ENCODE results near the gene RNF220. TPM values are rescaled to one million over a fixed set of nuclear protein-coding genes. Genes with fewer than 3 reads are reported as not detected.

RNF220 gene
- total RNA-seq, 1 experiment from 2014 or later, result 92.4 TPM

GRCh38 chr1:44620072-44620471 lies 215.0 kb downstream of the RNF220 start:
- intact Hi-C loops (cut with micrococcal nuclease; ENCODE audit: unreplicated experiment), result no loop called here
- peaks cover 2% of the 10 kb centered on the region; the same call in 1 of the 2 replicates for H3K27me3 ChIP-seq (replicated peaks; ENCODE audit: control insufficient read depth, insufficient read depth, low read length)
- Mint-ChIP-seq H3K9me3 (ENCODE audit: unreplicated experiment) (no peaks in the 10 kb centered on the region), H3K36me3 (ENCODE audit: insufficient read depth, unreplicated experiment) (no peaks in the 10 kb centered on the region), H3K4me1 (ENCODE audit: low read depth, unreplicated experiment) (no peaks in the 10 kb centered on the region), H3K27ac (ENCODE audit: unreplicated experiment) (no peak overlapping the region), H3K4me3 (ENCODE audit: unreplicated experiment) (no peak overlapping the region), H3K27me3 (ENCODE audit: insufficient read depth, unreplicated experiment) (peaks cover 8% of the 10 kb centered on the region)
- CTCF ChIA-PET, result no interaction called here
- H3K4me1 ChIP-seq, result no peaks in the 10 kb centered on the region
- no peak for DNase-seq
- H3K9me3 ChIP-seq, result no peaks in the 10 kb centered on the region
- TF ChIP-seq, protein P1, sequence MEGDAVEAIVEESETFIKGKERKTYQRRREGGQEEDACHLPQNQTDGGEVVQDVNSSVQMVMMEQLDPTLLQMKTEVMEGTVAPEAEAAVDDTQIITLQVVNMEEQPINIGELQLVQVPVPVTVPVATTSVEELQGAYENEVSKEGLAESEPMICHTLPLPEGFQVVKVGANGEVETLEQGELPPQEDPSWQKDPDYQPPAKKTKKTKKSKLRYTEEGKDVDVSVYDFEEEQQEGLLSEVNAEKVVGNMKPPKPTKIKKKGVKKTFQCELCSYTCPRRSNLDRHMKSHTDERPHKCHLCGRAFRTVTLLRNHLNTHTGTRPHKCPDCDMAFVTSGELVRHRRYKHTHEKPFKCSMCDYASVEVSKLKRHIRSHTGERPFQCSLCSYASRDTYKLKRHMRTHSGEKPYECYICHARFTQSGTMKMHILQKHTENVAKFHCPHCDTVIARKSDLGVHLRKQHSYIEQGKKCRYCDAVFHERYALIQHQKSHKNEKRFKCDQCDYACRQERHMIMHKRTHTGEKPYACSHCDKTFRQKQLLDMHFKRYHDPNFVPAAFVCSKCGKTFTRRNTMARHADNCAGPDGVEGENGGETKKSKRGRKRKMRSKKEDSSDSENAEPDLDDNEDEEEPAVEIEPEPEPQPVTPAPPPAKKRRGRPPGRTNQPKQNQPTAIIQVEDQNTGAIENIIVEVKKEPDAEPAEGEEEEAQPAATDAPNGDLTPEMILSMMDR (IDR thresholded peaks at IDR 0.05; ENCODE audit: insufficient read depth in 1 of 2, low read depth in 1 of 2, low read length in 1 of 2, severe bottlenecking in 1 of 2, unreplicated experiment in 1 of 2), result no peak
- H3K4me3 ChIP-seq (ENCODE audit: low read depth, low read length), result no peak overlapping the region
- no TSS peak for BruUV-seq (replicated peaks)
- H3K36me3 ChIP-seq (ENCODE audit: control insufficient read depth, insufficient read depth, low read length), result no peaks in the 10 kb centered on the region
- POLR2A ChIA-PET, result interaction anchor here (0.6 kb wide), 1 partner anchor 17 kb away, joined by 3 read pairs; no protein-coding TSS in a partner anchor

DNA sequence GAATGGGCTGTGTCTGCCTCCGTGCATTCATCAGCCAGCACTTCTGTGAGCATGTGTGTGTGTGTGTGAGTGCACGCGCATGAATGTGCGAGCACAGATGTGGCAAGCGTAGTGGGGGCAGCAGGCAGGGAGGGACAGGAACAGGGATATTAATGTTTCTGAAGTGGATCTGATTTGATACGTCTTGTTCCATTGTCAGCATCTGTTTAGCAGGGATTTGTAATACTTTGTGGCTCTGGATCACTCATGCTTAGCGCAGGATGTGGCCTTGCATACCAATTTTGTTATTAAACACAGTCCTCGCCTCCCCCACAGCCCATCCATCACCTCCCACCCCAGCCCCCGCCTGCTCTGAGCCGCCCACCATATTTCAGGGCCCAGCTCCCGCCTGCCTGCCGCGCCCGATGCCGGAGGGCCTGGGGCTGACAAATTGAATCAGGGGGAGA lies 216.8 kb downstream of the RNF220 start:
- Histone ChIP-seq H3K4me3 (ENCODE audit: low read depth, low read length) (no peak overlapping the region), H3K36me3 (ENCODE audit: control insufficient read depth, insufficient read depth, low read length) (no peaks in the 10 kb centered on the region), H3K9me3 (no peaks in the 10 kb centered on the region), H3K4me1 (no peaks in the 10 kb centered on the region), H3K27me3 (replicated peaks; ENCODE audit: control insufficient read depth, insufficient read depth, low read length) (peaks cover 2% of the 10 kb centered on the region; the same call in 1 of the 2 replicates)
- TF ChIP-seq, protein P1 (IDR thresholded peaks at IDR 0.05; ENCODE audit: insufficient read depth in 1 of 2, low read depth in 1 of 2, low read length in 1 of 2, severe bottlenecking in 1 of 2, unreplicated experiment in 1 of 2), result no peak
- DNase-seq, result no peak
- no peak overlapping the region for H3K4me3 Mint-ChIP-seq (ENCODE audit: unreplicated experiment)
- H3K9me3 Mint-ChIP-seq (ENCODE audit: unreplicated experiment), result no peaks in the 10 kb centered on the region
- ChIA-PET CTCF (interaction anchor here (0.6 kb wide), 1 partner anchor 37 kb away, joined by 4 read pairs; no protein-coding TSS in a partner anchor), POLR2A (no interaction called here)
- H3K27ac Mint-ChIP-seq (ENCODE audit: unreplicated experiment), result no peak overlapping the region
- no TSS peak for BruUV-seq (replicated peaks)
- intact Hi-C loops (cut with micrococcal nuclease; ENCODE audit: unreplicated experiment), result no loop called here
- peaks cover 5% of the 10 kb centered on the region for H3K27me3 Mint-ChIP-seq (ENCODE audit: insufficient read depth, unreplicated experiment)
- no peaks in the 10 kb centered on the region for H3K36me3 Mint-ChIP-seq (ENCODE audit: insufficient read depth, unreplicated experiment)
- H3K4me1 Mint-ChIP-seq (ENCODE audit: low read depth, unreplicated experiment), result no peaks in the 10 kb centered on the region

GRCh38 chr1:44624268-44624901 lies 219.3 kb downstream of the RNF220 start:
- Mint-ChIP-seq H3K27ac (ENCODE audit: unreplicated experiment) (no peak overlapping the region), H3K9me3 (ENCODE audit: unreplicated experiment) (no peaks in the 10 kb centered on the region), H3K4me1 (ENCODE audit: low read depth, unreplicated experiment) (no peaks in the 10 kb centered on the region), H3K4me3 (ENCODE audit: unreplicated experiment) (no peak overlapping the region), H3K36me3 (ENCODE audit: insufficient read depth, unreplicated experiment) (no peaks in the 10 kb centered on the region), H3K27me3 (ENCODE audit: insufficient read depth, unreplicated experiment) (no peaks in the 10 kb centered on the region)
- no peaks in the 10 kb centered on the region for H3K36me3 ChIP-seq (ENCODE audit: control insufficient read depth, insufficient read depth, low read length)
- no peak for DNase-seq
- CTCF ChIA-PET, result no interaction called here
- POLR2A ChIA-PET, result interaction anchor here (0.6 kb wide), 1 partner anchor 35 kb away, joined by 7 read pairs; no protein-coding TSS in a partner anchor
- intact Hi-C loops (cut with micrococcal nuclease; ENCODE audit: unreplicated experiment), result no loop called here
- H3K27me3 ChIP-seq (replicated peaks; ENCODE audit: control insufficient read depth, insufficient read depth, low read length), result no peaks in the 10 kb centered on the region
- TF ChIP-seq, protein P1 (IDR thresholded peaks at IDR 0.05; ENCODE audit: insufficient read depth in 1 of 2, low read depth in 1 of 2, low read length in 1 of 2, severe bottlenecking in 1 of 2, unreplicated experiment in 1 of 2), result no peak
- H3K9me3 ChIP-seq, result no peaks in the 10 kb centered on the region
- no peak overlapping the region for H3K4me3 ChIP-seq (ENCODE audit: low read depth, low read length)
- no TSS peak for BruUV-seq (replicated peaks)
- no peaks in the 10 kb centered on the region for H3K4me1 ChIP-seq

Measured in Caco-2 (cell line).